Posterior cingulate gyrus (tissue), 11 donors: ENCODE results near the gene FAAP100.
A peak's percentile ranks its signal among the peaks of the same experiment; 100 is the strongest.

Experiments used
- DNase-seq, 10 donors: peaks; one replicate each; pipeline versions ENCODE4 v3.0.0 to v3.0.0-alpha.2; 2020 to 2021; ENCODE audit warnings: mixed read lengths in 3 of 10
- intact Hi-C: fragments of 100-400 bp; cut with DNase I; formaldehyde crosslinking; loops from one replicate; pipeline ENCODE4 v1.15.1; 2023

The FAAP100 gene

DNA sequence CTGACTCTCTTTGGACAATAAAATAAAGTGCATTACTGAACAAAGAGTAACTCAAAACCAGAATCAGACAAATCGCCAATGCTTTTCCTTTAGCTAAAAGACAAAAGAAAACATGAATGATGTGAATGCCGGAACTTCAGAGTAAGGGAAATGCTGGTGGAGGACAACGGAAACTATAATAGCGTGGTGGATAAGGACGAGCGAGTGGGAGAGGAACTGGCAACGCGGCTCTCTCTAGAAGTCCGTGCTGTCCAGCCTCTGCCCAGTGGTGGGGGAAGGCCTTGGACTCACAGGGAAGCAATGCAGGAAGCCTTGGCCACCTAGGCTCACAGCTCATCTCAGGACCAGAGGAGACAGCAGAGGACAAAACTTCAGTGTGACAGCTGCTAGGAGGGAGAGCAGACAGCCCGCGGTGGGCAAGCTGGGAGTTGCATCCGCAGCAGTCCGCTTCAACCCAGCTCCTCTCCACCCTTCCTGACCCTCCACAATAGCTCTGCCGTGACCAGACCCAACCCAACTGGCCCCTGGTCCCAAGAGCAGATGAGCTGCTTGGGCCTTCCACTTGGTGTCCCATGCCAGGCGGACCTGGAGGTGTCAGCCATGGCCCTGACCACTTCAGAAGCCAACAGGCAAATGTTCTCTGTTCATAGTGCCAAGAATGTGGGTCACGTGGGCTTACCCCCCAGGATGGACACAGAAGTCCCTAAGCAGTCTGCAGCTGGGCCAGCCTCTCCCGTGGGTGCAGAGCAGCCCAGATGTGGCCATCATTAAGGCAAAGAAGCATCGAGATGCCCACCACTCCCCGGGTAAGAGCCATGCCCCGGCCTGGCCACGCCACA lies 5.3 kb upstream of the FAAP100 start:
- intact Hi-C loops, result no loop called here

DNA sequence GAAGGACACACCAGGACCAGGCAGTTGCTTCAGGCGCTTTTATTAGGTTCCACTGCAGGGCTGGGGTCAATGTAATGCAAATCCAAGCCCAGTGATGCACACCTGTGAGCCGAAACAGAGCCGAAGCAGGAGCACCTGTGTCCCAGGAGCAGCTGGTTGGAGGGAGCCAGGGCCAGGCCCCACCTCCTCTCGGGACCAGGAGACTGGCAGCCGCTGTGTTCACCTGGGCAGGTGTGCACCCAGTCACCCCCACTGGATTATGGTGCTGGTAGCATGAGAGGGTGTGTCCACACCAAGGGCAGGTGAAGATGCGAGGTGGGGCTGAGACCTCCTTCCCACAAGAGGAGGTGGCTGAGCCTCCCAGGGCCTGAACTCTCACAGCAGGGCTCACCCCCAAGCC lies 4.7 kb upstream of the FAAP100 start:
- intact Hi-C loops, result no loop called here
- peak in 1 of 10 donors; percentile 71 for DNase-seq

More for the DNA sequence above, 5.3 kb upstream of the FAAP100 start:
- no peak for DNase-seq

DNA sequence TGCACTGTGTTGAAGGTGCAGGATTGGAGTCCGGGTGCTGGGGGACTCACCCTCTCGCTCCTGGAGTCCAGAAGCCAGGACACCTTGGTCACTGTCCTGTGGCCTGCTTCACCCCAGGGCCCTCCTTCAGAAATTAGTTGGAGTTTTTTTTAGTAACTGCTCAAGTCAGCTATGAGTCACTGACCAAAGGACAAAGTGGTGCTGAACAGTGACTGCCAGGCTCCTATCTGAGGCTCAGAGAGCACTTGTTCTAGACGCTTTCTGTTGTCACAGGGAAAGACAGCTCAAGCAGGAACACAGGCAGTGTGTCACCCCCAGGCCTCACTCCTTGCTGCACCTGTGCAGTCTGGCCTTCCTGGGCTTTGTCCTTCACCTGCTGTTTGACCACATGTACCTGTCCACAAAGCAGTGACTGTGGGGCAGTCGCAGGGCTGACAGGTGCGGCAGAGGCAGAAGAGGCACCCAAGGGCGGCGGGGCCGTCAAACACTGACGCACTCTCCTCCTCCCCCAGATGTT lies 4.1 kb upstream of the FAAP100 start:
- peak in 2 of 10 donors; percentile 9 to 30 for DNase-seq
- intact Hi-C loops, result no loop called here

DNA sequence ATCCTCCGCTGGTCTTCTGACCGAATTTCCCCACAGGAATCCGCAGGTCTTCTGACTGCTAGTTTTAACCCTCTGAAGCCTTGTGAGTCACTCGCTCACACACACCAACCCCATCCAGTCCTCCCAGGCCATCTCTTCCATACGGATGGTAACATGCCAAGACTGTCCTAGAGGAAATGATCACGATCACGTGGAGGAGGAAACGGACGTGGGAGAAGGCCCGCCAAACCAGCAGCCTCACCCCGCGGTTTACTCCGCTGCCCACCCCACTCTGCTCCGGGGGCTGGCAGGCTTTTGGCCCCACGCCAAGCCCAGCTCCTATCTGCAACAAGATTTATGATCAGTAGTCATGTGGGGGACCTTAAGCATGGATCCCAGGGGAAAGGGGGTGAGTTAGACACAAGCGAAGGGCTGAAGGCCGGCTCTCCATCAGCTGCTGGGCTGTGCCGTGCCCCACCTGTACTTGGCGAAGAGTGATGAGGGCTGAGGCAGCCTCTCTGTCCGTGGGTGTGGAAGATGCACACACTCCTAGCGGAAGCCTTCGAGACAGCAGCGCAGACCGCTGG lies 1.5 kb upstream of the FAAP100 start:
- peak in 4 of 10 donors; percentile 34 to 86 (median 84) for DNase-seq
- intact Hi-C loops, result loop anchor here (5.0 kb wide), 1 partner anchor 41 kb away; the partner anchor contains the start of gene ACTG1

DNA sequence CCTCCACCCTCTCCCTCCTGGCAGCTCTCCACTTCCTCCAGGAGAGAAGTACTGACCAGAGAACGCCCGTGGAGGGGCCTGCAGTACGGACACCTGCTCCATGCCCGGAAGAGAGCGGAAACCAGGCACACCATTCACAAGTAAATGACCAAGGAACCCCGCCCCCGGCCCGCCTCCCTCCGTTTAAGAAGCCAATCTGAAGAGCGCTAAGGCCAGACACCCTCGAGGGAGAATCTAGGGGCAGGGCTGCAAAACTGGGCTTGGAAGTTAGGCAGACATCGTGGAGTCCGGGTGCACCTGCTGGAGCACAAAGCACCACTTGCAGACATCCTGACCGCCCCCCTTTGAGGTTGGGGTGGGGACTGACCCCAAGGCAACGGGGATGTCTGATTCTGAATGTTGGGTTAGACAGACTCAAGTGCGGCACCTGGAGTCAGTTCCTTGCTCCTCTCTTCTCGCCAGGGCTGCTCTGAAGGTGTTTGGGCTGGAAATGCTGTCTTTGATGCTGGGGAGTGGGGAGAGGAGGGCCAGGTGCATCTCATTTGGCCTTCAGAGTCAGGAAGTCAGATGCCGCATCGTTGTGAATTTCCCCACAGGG lies 964 bp upstream of the FAAP100 start:
- intact Hi-C loops, result loop anchor here (5.0 kb wide), 1 partner anchor 41 kb away; the partner anchor contains the start of gene ACTG1
- DNase-seq, result peak in 6 of 10 donors; percentile 50 to 87 (median 68)

DNA sequence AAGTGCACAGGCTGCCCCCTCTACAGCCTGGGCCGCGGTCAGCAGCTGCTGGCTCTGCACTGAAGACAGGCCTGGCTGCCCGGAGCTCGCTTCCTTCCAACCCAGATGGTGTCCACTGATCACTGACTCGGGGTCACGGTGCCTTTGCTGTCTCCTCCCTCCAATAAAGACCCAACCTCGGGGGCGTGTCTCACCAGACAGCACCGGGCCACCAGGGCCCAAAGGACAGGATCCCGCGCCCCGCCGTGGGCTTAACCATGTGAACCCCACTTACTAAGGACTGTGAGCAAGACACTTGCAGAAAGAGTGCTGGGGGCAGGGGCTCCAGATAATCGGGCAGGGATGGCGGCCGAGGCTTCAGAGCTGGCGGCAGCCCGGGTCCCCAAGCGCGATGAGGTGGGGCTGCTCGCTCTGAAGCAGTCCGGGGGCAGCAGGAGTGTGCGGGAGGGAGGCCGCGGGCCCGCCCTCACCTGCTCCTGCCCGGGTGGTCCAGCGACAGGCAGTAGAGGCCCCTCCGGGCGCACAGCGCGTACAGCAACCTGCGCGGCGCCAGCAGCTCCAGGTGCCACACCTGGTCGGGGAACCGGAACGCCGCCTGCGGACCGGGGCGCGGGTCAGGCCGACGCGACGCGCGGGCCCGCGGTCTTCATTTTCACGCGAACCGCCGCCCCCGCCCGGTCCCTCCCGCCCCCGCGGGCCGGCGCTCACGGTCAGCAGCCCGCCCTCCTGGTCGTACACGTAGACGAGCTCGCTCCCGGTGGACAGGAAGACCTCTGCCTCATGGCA lies 502 bp downstream of the FAAP100 start:
- intact Hi-C loops, result loop anchor here (5.0 kb wide), 1 partner anchor 39 kb away; the partner anchor contains the start of gene ACTG1
- DNase-seq, result peak in 3 of 10 donors; percentile 72 to 86 (median 74)

DNA sequence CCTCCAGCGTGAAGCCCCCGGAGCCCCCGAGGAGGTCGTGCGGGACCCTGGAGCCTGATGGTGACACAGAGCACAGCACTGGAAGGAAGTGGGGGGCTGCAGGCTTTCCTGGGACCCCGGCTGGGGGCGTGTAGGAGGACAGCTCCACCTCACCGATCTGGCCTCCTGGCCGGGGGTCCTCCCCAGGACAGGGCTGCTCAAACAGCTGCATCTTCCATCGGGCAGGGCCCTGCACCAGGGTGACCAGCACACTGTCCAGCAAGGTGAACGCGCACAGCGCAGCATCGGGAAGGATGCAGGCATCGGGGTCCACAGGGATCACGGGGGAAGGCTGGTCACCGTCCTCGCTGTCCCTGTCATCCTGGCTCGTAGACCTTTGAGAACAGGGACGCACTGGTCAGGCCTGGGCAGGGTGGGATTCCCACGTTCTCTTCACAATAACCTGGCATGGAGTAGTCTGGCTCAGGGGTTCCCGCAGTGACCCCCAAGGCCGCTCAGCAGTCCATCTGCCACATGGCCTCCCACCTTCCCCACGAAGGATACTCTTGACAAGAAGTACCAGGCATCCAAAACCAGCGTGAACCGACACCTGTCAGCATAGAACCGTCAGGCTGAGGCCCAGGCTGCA lies 1.2 kb downstream of the FAAP100 start:
- DNase-seq, result peak in 2 of 10 donors; percentile 37 to 82
- intact Hi-C loops, result loop anchor here (5.0 kb wide), 1 partner anchor 39 kb away; the partner anchor contains the start of gene ACTG1

DNA sequence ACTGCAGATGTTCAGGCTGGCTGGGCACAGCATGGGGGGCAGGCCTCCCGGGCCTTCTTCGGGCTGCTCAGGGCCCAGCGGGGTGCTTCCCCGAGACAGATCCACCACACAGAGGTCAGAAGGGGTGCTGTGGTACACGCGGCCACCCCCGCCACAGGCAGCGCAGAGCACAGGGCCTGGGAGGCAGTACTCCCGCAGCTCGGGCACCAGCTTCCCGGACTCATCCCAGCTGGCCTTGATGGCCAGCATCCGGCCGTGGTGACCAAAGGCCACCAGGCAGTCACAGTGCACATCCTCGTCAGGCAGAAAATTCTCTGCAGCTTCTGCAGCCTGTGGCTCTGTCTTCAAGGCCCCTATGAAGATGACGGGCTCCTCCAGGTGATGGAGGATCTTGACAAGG lies 1.9 kb downstream of the FAAP100 start:
- peak in 1 of 10 donors; percentile 66 for DNase-seq
- intact Hi-C loops, result loop anchor here (5.0 kb wide), 1 partner anchor 38 kb away; the partner anchor contains the start of gene ACTG1

DNA sequence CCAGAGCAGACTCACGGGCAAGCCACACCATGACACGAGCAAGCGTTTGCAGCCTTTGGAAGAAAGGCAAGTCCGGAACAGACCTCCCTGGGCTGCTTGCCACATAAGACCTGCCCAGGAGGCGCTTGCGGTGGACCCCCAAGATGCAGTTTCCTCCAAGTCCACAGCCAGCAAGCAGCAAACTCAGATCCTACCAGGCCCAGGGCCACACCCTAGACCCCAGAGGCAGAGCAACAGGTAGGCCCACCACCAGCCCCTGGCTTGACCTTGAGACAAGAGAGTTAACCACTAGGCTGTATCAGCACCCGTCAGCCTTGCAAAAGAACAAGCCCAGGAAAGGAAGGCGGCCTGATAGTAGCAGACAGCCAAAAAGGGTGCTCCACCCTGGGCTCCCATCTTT lies 2.3 kb downstream of the FAAP100 start:
- intact Hi-C loops, result loop anchor here (5.0 kb wide), 1 partner anchor 38 kb away; the partner anchor contains the start of gene ACTG1

DNA sequence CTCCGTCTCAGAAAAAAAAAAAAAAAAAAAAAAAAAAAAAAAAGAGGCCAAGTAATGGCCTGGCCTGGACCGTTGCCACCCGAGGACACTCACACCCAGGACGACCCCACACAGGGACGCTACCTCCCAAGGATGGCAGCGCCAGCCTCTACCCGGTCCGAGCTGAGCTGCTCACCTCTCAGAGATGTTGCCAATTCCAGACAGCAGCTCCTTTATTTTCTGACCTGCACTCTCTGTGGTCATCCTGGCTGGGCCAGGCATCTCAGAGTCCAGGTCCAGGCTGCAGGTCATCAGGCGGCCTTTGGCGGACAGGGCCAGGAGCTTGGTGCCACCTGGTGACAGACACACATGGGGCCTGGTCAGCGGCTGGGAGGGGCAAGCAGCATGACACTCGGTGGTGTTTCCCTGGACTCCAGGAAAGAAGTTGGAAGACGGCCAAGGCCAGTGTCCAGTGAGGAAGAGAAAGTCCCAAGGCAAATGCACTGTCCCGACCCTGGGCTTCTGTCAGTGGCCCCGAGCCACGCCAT lies 3.1 kb downstream of the FAAP100 start:
- intact Hi-C loops, result no loop called here
- peak in 1 of 10 donors; percentile 80 for DNase-seq

More for the DNA sequence above, 2.3 kb downstream of the FAAP100 start:
- DNase-seq, result peak in 1 of 10 donors; percentile 42

DNA sequence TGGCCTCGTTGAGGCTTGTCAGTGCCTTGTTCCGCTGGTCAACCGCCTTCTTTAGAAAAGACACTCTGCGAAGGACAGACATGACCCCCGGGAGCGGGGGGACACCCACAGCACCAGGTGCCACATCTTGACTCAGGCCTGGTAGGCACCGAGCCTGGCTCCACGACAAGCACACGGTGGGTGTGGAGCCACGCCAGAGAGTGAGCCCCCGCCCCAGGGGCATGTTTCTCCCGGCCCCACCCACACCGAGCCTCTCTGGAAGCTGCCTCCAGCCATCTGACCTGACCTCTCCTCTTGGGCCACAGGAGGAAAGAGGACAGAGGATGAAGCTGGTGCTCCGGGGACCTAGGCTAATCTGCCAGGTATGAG lies 4.6 kb downstream of the FAAP100 start:
- intact Hi-C loops, result no loop called here
- no peak for DNase-seq

DNA sequence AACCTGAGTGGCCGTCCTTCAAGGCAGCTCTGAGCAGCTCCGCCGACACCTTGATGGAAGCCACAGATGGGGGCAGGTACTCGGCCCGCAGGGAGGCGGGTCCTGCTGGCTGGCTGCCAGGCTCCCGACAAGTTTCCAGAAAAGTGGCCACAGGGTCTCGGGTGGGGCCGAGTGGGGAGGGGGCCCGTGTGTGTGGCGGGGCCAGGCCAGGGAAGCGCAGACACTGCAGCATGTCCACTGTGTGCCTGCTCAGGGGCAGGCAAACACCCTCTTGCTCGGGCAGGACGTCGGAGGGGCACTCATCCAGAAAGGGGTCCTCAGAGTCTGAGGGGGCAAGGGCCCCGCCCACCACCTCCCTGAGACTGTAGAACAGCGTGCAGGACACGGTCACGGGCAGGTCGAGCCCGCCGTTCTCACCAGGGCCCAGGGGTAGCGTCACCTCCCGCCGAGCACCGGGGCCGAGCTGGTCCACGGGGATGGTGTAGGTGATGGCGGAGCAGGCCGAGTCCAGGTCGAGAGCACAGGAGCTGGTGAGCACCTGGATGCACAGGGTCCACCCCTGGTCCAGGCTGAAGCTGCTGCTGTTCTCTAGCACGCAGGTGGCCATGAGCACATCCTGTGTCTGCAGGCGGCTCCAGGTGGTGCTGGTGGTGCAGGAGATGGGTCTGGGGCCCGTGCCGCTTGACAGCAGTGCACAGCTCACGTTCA lies 5.1 kb downstream of the FAAP100 start:
- no peak for DNase-seq

DNA sequence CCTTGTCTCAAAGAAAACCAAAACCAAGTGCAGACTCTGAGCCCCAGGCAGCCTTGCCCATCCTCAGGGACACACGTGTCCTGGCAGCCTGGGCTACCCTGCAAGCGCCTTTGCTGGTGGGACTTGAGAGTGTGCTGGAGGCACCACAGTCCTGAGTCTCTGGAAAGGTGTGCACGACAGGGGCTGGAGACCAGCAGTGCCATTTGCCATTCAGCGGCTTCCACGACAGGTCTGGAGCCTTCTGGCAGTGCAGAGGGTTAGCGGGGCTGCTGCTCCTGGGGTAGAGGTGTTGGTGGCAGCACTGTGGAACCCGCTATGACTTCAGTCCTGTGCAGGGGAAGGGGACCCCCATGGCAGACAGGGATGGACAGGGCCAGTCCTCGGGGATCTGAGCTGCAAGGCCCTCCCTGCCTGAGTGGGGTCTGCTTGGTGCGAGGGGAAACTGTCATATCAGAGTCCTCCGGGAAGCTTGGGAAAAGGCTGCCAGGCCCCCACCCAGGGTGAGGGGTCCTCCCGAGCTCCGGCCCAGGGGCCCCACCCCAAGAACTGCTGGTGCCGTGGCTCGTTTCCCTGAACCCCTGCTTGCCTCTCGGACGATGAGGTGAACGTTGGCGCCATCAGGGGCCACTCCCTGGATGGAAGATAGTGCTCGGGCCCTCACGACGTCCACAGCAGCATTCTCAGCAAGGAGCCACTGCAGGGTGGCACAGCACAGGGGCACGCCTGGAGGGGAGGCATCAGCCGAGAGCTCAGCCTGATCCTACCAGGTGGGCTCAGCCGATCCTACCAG lies 6.8 kb downstream of the FAAP100 start:
- DNase-seq, result no peak
- intact Hi-C loops, result no loop called here

More for the DNA sequence above, 5.1 kb downstream of the FAAP100 start:
- intact Hi-C loops, result no loop called here

DNA sequence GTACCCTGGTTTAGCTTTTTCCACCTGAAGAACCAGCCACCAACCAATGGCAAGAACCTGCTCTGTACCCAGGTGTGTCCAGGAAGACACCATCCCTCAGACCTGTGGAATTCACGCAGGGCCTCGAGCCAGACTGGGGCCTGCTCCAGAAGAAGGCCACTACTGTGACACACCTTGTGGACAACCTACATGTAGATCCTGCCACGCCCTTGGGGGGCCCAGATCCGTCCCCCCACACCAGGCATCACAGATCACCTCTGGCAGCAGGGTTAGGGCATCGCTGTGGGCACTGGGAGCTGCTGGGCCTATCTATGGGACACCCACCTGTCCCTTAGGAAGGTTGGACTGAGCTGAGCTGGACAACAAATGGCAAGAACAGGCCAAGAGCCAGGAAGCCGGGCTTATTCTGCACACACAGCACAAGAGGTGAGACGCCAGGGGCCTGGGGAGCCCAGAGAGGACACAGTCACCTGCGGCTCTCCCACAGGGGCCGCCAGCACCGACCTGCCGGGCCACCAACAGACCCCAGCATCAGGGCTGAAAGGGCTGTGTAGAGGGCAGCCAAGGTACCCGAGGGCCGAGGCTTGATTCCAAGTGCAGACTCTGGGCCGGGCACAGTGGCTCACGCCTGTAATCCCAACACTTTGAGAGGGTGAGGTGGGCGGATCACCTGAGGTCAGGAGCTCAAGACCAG lies 7.7 kb downstream of the FAAP100 start:
- intact Hi-C loops, result no loop called here
- no peak for DNase-seq

DNA sequence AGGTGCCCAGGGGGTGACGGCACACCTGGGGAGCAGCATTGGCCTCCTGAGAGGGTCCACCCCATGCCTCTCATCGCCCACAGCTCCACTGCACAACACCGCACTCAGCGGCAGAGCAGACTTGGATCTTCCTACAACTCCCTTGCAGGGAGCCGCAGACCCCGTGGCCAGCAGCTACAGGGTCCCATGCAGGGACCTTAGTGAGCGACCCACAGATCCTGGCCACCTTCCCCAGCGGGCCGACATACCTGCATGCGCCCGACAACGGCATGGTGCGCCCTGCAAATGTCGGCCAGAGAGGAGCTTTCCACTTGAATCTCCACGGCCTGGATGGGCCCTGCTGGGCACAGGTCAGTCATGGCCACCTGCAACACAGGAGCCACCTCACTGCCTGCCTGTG lies 8.4 kb downstream of the FAAP100 start:
- no peak for DNase-seq

DNA sequence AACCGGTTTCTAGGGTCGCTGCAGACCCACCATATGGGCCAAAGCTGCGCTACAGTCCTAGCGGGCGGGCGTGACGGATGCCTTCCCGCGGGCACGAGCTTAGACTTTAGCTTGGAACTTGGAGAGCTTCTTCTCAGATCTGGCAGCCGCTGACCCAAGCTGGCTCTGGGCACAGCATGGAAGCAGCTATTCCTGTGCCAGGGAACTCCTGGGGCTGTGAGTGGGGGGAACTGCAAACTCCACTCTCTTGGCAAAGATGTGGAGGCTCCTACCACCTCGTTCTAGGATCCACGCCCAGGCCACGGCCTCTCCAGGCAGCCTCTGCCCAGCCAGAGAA lies 8.8 kb downstream of the FAAP100 start:
- DNase-seq, result no peak
- intact Hi-C loops, result no loop called here

More for the DNA sequence above, 8.4 kb downstream of the FAAP100 start:
- intact Hi-C loops, result no loop called here
